Kidney epithelial cell (primary cell): ENCODE results near the gene FAM83C. TPM values are rescaled to one million over a fixed set of nuclear protein-coding genes. Genes with fewer than 3 reads are reported as not detected.

Experiments
- DNase-seq: peaks from one replicate; pipeline ENCODE4 v3.0.0-alpha.2; 2010; ENCODE audit warnings: low read depth
- H3K27me3 ChIP-seq: 2 replicates; pipeline ENCODE4 v1.6.0; 2011; ENCODE audit warnings: low read length; ENCODE audit not compliant: control insufficient read depth, insufficient read depth
- H3K36me3 ChIP-seq: 2 replicates; pipeline ENCODE4 v1.5.1; 2011; ENCODE audit warnings: low read length; ENCODE audit not compliant: control insufficient read depth, insufficient read depth
- H3K4me3 ChIP-seq: 2 replicates; pipeline ENCODE4 v1.5.1; 2011; ENCODE audit warnings: low read depth, mild to moderate bottlenecking, control low read depth, low read length
- total RNA-seq: library from RNA; depleted of rRNA; stranded (reverse); fragments of >200 nt; gene quantifications from 2 replicates; pipeline ENCODE4 v1.2.3, GENCODE V29; 2015
- TF ChIP-seq, protein P1 (sequence below): IDR thresholded peaks from 2 replicates; pipeline ENCODE4 v1.5.1; 2011; ENCODE audit warnings: mild to moderate bottlenecking, moderate library complexity, low read length, control low read depth, inconsistent platforms; ENCODE audit not compliant: insufficient read depth, poor library complexity, severe bottlenecking

The FAM83C gene
- total RNA-seq, 1 donor from 2014 or later: not detected

DNA sequence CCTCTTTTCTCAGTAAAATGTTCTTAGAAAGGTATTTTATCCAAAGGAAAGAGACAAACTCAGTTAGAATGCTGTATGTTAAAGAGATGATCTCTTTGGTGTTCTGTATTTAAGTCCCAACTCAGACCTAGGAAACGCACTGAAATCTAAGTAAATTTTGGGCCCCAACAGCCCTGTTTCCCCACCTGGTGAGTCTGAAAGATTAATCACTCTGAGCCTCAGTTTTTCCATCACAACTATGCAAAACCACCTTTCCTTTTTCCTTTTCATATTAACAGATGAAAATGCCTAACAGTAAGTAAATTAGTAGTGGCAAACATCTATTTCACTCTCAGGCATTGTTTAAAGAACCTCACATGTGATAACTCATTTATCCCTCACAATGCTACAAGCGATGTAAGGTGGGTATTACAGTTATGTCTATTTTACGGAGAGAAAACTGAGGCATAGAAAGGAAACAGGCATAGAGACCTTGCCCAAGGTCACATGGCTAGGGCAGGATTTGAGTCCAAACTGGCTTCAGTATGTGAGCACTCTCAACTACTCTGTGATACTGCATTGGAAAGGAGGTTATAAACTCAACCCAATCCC, 36.0 kb upstream of the FAM83C start:
- Histone ChIP-seq H3K4me3 (no peak overlapping the region), H3K36me3 (no peaks in the 10 kb centered on the region), H3K27me3 (no peaks in the 10 kb centered on the region)
- no peak for DNase-seq
- TF ChIP-seq, protein P1, sequence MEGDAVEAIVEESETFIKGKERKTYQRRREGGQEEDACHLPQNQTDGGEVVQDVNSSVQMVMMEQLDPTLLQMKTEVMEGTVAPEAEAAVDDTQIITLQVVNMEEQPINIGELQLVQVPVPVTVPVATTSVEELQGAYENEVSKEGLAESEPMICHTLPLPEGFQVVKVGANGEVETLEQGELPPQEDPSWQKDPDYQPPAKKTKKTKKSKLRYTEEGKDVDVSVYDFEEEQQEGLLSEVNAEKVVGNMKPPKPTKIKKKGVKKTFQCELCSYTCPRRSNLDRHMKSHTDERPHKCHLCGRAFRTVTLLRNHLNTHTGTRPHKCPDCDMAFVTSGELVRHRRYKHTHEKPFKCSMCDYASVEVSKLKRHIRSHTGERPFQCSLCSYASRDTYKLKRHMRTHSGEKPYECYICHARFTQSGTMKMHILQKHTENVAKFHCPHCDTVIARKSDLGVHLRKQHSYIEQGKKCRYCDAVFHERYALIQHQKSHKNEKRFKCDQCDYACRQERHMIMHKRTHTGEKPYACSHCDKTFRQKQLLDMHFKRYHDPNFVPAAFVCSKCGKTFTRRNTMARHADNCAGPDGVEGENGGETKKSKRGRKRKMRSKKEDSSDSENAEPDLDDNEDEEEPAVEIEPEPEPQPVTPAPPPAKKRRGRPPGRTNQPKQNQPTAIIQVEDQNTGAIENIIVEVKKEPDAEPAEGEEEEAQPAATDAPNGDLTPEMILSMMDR: no peak

DNA sequence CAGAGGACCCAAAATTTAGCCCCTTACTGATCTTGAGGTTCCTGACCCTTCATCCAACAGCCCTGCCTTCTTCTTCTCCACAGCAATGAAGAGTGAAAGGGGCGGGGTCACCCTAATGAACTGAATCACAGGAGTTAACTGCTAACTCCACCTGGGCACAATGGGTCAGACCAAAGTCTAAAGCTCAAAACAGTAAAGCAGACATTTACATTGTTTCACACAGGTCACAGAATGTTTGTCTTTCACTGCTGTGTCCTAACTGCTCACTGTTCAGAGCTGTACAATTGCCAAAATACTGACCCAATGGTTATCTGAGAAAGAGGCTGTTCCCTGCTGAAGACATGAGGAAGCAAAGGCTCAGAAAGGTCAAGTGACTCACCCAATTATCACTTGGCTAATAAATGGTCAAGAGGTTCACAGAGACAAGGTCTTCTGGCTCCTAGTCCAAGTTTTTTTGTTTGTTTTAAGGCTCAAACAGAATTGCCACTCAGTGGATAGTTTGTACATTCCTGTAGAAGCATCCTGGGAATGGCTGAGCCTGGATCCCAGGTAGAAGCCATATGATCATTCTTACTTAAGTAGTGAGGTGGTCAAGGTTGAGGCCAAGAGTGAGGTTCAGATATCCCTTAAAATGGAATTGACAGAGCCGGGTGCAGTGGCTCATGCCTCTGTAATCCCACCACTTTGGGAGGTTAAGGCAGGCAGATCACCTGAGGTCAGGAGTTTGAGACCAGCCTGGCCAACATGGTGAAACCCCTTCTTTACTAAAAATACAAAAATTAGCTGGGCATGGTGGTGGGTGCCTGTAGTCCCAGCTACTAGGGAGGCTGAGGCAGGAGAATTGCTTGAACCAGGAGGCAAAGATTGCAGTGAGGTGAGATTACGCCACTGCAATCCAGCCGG, 35.1 kb upstream of the FAM83C start:
- TF ChIP-seq, protein P1: no peak
- H3K27me3 ChIP-seq: no peaks in the 10 kb centered on the region
- no peaks in the 10 kb centered on the region for H3K36me3 ChIP-seq
- DNase-seq: no peak
- no peak overlapping the region for H3K4me3 ChIP-seq

DNA sequence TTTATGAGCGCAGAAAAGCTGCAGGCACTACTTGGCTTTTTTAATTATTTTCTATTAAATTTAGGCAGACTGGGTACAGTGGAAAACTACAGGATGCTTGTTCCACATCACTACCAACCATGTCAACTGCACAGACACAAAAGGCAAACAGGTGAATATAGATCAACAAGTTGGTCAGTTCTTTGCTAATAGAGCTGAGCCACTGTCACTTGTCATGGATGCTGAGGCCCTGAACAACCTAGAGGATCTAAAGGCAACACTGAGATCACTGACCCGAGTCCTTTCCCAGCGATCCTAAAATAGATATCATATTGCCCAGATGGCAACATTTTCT, 34.5 kb upstream of the FAM83C start:
- H3K36me3 ChIP-seq: no peaks in the 10 kb centered on the region
- TF ChIP-seq, protein P1: no peak
- H3K27me3 ChIP-seq: no peaks in the 10 kb centered on the region
- no peak overlapping the region for H3K4me3 ChIP-seq
- no peak for DNase-seq

DNA sequence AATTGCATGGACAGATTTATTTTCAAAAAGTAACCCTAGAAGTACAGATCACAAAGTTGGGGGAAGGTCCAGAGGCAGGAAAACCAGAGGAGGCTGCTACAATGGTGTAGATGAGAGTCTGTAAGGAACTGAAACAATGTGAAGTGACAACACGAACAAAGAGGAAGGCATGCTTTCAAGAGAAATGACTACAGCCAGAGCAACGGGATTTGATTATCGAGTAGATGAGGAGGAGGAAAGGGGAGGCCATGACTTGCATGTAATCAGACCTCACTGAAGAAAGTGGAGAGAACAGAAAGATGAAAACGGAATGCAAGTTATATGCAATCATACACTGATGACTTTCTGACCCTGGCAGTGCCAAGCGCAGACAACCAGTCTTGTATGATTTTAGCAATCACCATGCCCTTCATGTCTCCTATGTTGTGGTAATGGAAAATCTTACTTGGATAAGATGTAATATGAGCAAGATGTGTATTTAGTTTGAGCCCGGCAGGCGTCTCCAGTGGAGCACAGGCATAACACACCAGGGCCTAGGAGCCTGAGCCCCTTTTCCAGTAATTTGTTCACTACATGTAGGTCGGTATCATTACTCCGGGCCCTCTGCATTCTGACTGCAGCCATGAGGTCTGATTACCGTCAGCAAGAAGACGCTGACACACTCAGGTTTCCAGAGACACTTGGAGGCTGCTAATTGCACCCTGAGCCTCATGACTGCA, 34.0 kb upstream of the FAM83C start:
- Histone ChIP-seq H3K4me3 (no peak overlapping the region), H3K36me3 (no peaks in the 10 kb centered on the region), H3K27me3 (no peaks in the 10 kb centered on the region)
- TF ChIP-seq, protein P1: no peak
- no peak for DNase-seq

DNA sequence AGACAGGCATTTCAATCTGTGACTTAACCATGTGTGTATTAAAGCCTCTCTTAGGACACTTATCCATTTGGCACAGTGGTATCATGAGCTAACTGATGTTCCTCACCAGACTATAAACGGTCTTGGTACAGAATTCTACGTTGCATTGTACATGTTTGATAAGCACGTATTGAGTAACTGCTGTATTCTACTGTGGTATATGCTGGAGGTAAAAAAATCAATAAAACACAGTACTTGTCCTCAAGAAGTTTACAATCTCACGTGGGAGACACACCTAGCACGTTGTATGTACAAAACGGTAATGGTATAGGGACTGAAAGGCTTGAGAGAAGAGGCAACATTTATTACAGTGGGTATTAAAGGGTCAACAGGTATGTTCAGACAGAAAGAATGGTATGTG, 33.2 kb upstream of the FAM83C start:
- no peak for DNase-seq
- H3K4me3 ChIP-seq: no peak overlapping the region
- no peaks in the 10 kb centered on the region for H3K27me3 ChIP-seq
- H3K36me3 ChIP-seq: no peaks in the 10 kb centered on the region
- TF ChIP-seq, protein P1: no peak
